Spleen (tissue), 7 donors: ENCODE results near the gene OR6B1.

Experiments used
- CTCF ChIP-seq, 11 experiments: fragments of 200-600 bp in 7 of 11; fragments of 450-650 bp in 4 of 11; sonication (generic) in 4 of 11; IDR thresholded peaks in 8 of 11; conservative IDR thresholded peaks in 3 of 11; 1 replicate in 7 of 11; 2 replicates in 4 of 11; pipeline versions ENCODE4 v1.4.0 to v1.8.0; 2016 to 2021; ENCODE audit warnings: antibody characterized with exemption in 11 of 11, inconsistent platforms in 4 of 11, mild to moderate bottlenecking in 1 of 11
- POLR2A ChIP-seq, 3 donors: fragments of 450-650 bp; IDR thresholded peaks; one replicate each; pipeline ENCODE4 v1.5.1; 2017; ENCODE audit warnings: antibody characterized with exemption in 3 of 3, mild to moderate bottlenecking in 1 of 3
- POLR2AphosphoS5 ChIP-seq, 3 donors: sonication (generic); formaldehyde crosslinking; IDR thresholded peaks; one replicate each; pipeline ENCODE4 v1.5.1; 2017; ENCODE audit warnings: antibody characterized with exemption in 3 of 3
- donor health status: DM: no; HTN: no; CAD: no; lungs with moderate emphysema.
- donor health status: DM: no; HTN: no; CAD: no.
- donor health status: DM: no; HTN: no; CAD: no.

GRCh38 chr7:144037414-144038035 is 37.4 kb downstream of the OR6B1 start:
- TF ChIP-seq CTCF (IDR thresholded peaks at IDR 0.05 in 8 of 11, conservative IDR thresholded peaks at IDR 0.05 in 3 of 11) (no peak), POLR2AphosphoS5 (IDR thresholded peaks at IDR 0.05) (no peak), POLR2A (IDR thresholded peaks at IDR 0.05) (no peak)
